Glomerular endothelial cell (primary cell): ENCODE results near the gene ARHGEF40. TPM values are rescaled to one million over a fixed set of nuclear protein-coding genes. Genes with fewer than 3 reads are reported as not detected.

ENCODE experiments used
- DNase-seq: peaks from one replicate; pipeline ENCODE4 v3.0.0-alpha.2; 2011; ENCODE audit warnings: low read depth, low spot score; ENCODE audit errors: extremely low read depth
- total RNA-seq: library from RNA; depleted of rRNA; stranded (reverse); fragments of >200 nt; gene quantifications from 2 replicates; pipeline ENCODE4 v1.2.3, GENCODE V29; 2015

The ARHGEF40 gene
- total RNA-seq, 1 donor from 2014 or later = 20.4 TPM

DNA sequence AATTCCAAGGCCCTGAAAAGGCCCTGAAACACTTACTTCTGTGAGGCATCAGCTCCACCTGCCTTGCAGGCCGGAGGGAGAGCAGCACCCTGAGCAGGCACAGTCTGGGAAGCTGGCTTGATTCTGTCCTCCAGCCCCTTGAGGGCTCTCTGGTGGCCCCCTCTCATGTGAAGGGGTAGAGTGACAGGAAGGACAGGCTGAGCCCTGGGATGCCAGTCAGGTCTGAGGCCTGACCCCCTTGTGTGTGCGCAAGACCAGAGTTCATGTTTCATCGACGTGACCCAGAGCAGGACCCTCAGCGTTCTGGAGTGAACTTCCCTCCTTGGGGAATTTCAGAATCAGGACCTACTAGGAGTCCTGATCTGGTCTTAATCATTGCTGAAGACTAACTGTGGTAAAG is 11.2 kb upstream of the ARHGEF40 start:
- DNase-seq = no peak

DNA sequence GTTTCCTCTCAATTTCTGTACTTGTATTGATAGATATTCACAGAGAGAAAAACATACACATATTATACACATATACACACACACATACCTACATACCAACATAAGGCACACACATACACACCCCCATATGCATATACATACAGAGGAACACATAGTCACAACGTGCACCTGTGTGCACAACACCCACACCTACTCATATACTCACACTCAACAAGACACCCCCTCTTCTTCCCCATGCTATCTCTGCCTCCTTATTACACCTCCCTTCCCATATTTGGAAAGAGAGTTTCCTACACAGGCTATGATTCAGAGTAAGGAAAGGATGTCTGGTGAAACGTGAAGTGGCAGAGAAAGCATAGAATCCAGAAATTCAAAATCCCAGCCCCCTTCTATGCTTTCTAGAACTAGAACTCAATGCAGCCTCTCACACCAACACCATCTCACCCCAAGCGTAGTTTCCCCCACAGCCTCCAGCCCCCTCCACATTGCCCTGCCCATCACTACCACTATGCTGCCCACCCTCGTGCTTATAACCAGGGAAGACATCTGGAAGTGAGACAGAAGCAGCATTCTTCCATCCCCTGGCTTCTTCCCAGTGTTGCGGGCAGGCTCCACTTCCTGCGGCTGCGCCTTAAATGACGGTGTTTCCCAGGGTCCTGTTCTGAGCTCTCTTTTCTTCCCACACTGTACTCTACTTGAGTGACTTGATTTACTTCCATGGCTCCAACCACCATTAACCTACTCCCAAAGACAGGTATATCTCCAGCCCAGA is 10.1 kb upstream of the ARHGEF40 start:
- no peak for DNase-seq

DNA sequence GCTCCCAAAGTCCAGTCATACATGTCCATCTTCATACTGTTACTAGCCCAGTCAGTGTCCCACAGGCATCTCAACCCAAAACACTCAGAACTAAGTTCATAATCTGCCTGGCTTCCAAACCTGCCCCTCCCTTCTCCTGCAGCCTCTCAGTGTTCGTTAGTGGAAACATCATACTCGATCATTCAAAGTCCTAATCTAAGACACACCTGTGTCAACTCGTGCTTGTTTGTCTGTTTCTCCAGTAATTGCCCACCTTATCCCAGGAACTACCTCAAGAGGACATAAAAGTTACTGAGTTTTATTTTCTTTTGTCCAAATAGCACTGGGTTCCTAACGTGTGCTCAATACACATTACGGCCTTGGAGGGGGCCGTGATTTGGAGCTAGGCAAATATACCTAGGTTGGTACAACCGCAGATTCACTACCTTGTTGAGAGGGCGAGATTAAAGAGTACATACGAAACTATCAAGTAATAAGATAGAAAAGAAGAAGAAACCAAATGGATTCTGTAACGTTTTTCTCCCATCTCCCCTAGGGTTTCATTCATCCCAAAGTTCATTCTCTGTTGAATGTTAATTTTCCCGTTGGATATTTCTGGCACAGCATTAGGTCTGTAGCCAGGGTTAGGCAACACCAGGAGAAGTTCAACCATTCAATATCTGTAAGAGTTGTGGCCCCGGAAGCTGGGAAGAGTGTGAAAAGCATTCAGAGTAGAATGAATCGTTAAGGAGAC is 9.3 kb upstream of the ARHGEF40 start:
- DNase-seq = no peak

DNA sequence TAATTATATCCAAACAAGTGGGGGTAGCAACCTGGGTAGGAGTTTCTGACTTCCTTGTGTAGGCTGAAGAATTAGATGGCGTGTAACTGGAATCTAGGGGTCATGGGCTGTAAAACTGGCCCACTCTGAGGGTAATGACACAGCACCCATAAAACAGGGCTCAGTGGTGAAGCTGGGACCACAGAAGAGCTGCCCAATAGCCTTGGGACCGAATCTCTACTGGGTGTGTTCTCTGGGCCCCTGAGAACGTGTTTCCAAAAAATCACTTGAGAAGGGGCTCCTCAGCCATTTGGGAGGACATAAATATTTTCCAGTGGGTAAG is 8.8 kb upstream of the ARHGEF40 start:
- DNase-seq = no peak

DNA sequence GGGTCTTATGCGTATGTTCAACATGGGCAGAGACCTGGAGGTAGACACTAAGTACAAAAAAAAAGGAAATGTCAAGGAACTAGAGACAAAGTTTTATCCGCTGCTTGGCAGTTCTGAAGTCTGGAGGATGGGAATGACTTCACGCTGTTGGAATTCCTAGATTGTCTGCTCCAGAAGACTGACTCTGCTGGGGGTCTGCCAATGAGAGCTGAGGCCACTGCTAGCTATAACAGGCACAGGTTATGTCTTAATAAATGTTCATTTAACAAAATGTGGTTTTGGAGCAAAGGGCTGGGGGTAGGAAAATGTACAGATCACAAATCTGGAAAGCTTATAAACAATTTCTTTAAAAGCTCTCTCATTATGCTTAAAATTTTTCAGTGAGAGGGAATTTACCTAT is 6.6 kb upstream of the ARHGEF40 start:
- no peak for DNase-seq

DNA sequence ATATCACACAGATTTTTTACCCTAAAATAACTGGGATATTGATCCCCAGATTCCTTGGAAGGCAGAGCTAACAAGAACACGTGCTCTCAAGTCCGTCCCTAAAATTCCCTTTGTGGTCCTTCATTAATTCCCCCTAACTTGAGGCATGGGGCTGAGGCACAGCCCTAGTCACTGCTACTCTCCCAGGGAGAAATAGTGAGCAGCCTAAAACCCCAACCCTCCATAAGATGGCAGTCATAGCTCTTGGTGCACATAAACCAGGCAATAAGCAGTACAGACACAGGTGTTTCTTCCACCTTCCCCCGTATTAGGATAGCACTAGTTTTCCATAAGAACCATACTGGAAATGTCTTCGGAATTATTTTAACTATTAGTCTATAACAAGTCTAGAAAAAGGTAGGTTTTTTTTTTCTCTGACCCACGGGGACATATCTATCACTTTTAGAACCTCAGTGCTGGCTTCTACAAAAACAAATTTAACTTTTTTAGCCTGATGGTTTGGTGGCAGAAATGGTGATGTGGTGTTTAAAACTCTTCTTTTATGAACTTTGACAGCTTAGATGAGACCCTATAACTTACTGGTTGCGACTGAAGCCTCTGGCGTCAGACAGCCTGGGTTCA is 3.1 kb upstream of the ARHGEF40 start:
- DNase-seq = no peak

DNA sequence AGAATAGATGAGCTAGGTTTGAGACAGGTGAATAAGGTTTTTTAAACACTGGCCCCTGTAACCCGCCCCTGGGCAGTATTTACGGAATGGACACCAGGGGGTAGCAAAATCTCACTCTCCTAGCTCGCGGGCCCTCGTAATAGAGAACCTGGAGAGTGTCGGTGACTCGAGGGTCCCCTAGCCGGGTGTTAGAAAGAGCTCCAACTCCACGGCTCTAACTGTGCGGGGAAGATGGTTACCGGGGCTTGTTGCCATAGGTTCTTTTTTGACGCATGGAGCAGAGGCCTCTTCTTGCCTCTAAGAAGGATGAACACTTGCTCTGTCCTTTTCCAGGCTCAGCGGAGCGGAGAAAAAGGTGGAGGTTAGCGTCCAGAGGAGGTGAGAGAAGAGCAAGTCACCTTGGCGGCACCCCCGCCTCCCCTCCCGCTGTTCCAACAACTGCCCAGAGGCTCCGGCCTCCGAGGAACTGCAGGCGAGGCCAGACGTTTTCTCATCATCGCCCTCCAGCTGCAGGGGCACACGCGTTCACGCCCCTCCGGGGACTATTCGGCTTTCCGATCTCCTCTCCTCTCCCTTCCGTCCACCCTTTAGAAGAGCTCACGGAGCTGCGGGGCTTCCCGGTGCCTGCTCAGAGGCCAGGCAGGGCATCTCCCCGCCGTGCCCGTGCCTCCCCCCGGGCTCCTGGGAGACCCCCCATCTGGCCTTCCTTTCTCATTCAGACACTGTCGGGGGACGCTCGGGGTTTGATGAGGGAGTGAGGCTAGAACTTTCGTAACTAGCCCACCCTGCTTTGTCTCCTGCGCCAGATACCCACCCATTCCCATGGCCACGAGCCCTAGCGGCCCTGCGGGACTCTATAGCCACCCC is 1.4 kb upstream of the ARHGEF40 start:
- no peak for DNase-seq

DNA sequence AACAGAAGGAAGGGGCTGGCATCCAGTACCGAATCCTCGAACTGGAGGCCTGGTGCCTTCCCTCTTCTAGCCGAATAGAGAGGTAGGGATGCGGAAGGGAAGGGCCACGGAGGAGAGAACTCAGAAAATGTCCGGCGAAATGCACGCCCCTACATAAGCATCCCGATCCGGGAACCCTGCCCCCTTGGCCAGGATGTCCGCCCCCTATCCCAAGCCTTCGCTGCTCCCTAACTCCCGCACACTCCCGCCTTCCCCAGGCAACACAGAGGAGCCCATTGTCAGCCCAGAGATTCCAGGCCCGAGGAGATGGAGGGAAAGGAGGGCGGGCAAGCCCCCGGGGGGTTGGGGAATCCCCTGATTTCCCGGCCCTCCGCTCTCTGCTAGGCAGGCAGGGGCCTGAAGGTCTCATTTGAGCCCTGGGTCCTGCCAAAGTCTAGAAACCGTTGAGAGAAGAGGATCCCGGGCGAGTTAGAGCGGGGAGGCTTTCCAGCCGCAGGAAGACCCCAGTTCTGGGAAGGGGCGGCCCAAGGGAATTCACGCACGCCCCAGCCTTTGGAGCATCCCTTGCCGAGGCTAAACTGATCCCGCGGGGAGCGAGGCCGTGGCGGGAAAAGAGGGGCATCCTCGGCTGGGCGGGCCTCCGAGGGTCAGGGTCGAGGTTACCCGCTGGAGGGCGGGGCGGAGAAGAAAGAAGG is 569 bp upstream of the ARHGEF40 start:
- no peak for DNase-seq

DNA sequence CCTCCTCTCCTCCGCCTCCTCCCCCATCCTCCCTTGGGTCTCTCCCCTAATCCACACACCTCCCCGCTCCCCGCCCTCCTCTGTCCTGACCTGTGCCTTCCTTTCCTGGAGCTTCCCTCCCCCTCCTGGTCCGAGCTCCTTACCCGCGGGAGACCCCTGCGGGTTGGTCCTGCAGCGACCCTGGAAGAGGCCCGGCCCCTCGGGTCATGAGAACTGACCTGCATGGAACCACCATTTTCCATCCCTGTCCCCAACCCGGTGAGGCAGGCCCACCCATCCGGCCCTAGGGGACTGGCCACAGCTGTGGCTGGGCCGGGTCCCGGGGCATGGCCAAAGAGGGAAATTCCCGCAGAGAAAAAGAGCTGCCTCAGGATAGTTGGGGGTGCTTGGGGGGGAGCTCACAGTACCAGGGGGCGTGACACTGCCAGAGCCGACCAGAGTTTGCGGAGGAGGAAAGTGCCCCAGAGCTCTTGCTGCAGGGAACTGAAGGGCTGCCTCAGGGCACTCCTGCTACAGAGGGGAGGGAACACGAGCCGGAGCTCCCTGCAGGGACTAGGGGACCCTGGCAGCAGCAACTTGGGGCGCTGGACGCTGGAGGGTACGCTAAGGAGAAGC is 613 bp downstream of the ARHGEF40 start:
- DNase-seq = no peak

DNA sequence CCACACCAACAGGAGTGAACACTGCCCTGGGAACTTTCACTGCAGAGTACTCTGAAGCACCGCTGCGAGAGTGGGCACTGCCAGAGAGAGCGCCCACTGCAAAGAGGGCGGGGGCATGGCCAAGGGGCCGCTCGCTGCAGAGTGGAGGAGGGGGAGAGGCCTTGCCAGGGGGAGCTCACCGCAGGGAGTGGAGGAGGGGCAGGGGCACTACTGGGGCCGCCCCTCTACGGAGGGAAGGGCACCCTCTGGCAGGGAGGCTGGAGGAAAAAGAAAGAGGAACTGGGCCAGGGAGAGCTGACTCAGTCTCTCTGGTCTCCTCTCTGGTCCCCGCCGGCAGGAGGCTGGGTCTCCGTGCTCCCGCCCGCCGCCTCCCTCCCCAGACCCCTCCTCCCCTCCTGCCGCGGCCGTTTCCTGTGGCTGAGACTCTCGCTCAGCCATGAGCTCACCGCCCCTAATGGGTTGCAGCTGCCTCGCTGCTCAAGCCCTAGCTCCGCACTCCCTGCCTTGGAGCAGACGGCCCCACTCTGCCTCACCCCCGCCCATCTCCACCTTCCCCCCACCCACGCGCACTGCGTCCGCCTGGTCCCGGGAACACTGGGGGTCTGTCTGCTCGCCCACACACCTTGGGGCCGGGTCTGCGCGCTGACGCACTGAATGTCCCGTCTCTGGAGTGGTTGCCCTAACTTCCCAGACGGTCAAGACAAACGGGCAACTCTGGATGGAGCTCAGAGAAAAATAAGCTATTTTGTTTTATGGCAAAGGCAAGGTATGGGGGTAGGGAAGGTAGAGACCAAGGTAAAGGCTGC is 1.3 kb downstream of the ARHGEF40 start:
- no peak for DNase-seq

DNA sequence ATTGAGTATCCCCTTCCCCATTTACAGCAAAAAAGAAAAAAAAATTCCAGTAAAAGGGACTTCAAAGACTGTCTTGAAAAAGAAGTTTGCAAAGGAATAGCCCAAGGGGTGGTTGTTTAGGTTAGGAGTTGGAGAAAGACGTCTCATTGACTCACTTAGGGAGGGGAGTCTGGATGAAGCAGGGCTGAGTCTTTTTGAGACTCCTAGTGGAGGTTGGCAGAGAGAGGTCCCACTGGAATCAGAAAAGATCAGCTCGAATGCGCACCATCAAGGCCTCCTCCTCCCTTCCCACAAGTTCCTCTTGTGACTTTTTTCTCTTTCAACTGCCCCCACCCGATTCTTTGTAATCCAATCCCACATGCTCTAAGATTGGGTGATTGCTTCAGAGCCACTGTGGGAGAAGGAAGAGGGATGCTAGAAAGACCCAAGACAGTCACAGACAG is 1.9 kb downstream of the ARHGEF40 start:
- no peak for DNase-seq

DNA sequence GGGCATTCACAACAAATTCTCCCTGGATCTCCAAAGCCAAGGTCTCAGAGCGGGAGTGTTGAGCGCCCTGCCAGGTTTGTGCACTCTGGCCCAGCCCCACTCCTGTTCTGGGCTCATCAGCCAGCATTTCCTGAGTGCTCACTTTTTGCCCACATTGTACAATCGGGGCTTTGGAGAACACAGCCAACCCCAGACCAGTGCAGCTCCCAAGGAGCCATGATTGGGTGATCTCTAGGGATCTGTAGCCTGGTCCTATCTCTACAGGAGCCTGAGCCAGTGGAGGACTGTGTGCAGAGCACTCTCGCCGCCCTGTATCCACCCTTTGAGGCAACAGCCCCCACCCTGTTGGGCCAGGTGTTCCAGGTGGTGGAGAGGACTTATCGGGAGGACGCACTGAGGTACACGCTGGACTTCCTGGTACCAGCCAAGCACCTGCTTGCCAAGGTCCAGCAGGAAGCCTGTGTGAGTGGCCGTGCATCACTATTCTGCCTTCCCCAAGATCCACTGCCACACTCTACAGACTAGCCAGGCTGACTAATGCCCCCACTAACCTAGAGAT is 2.8 kb downstream of the ARHGEF40 start:
- no peak for DNase-seq

DNA sequence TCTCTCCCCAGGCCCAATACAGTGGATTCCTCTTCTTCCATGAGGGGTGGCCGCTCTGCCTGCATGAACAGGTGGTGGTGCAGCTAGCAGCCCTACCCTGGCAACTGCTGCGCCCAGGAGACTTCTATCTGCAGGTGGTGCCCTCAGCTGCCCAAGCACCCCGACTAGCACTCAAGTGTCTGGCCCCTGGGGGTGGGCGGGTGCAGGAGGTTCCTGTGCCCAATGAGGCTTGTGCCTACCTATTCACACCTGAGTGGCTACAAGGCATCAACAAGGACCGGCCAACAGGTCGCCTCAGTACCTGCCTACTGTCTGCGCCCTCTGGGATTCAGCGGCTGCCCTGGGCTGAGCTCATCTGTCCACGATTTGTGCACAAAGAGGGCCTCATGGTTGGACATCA is 3.8 kb downstream of the ARHGEF40 start:
- no peak for DNase-seq

DNA sequence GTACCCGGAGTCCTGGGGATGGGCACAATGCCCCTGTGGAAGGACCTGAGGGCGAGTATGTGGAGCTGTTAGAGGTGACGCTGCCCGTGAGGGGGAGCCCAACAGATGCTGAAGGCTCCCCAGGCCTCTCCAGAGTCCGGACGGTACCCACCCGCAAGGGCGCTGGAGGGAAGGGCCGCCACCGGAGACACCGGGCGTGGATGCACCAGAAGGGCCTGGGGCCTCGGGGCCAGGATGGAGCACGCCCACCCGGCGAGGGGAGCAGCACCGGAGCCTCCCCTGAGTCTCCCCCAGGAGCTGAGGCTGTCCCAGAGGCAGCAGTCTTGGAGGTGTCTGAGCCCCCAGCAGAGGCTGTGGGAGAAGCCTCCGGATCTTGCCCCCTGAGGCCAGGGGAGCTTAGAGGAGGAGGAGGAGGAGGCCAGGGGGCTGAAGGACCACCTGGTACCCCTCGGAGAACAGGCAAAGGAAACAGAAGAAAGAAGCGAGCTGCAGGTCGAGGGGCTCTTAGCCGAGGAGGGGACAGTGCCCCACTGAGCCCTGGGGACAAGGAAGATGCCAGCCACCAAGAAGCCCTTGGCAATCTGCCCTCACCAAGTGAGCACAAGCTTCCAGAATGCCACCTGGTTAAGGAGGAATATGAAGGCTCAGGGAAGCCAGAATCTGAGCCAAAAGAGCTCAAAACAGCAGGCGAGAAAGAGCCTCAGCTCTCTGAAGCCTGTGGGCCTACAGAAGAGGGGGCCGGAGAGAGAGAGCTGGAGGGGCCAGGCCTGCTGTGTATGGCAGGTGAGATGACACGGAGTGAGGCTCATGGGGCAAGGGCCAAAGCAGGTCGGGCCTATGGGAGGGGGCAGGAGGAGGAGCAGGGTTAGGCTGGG is 4.5 kb downstream of the ARHGEF40 start:
- DNase-seq = no peak

DNA sequence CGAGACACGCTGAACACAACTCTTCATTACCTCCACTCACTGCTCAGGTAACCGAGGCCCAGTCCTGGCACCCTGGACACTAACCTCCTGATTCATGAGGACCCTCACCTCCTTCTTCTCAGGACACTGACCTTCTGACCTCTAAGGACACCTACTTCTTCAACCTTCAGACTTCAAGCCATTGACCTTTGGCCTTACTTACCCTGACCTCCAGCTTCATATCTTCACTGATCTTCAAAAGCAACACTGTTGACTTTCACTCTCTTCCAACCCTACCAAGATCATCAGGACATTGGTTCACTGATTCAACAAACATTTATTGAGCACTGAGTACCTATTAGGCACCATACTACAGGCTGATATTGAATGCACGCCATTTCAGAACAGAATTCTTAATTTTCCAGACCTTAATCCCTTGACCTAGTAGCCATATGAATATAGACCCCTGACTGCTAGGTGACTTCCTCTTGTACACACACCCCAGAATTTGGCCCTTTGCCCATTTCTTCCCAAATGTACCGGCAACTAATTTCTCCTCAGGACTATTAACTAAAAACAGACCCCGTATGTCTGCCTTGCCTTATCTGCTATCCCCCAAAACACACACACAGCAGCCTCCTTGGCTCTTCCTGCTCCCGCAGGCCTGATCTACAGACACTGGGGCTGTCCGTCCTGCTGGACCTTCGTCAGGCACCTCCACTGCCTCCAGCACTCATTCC is 5.8 kb downstream of the ARHGEF40 start:
- DNase-seq = no peak

DNA sequence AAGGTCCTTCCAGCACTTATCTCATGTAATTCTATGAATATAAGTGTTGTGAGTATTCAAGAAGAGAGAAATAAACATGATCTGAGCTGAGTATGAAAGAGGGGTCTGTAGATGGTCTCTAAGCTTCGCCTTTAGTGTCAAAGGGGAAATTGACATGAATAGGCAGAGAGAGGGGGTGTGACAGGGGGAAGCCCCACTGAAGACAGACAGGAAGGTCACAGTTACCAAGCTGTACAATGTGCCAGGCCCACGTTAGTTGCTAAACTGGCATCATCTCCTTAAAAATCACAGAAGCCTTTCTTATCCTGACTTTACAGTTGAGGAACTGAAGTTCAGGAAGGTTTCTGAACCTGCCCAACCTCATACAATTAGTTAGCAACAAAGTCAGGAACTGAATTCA is 7.6 kb downstream of the ARHGEF40 start:
- no peak for DNase-seq

DNA sequence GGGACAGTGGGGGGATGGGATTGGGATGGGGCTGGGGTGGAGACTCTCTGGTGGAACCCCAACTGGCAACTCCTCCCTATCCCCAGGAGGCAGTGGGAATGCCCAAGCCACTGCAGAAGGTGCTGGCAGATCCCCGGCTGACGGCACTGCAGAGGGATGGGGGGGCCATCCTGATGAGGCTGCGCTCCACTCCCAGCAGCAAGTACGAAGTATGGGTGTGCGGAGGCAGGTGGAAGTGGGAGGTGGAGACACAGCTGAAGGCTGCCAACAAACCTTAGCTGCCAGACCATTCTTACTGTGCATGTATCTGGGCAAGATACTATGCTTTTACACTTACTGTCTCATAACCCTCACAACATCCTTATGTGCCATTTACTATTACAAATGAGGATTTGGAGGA is 8.2 kb downstream of the ARHGEF40 start:
- no peak for DNase-seq
